ENCODE data around the gene TUBB6.

GRCh38 chr18:12372406-12372805 lies 64.4 kb downstream of the TUBB6 start:
- no peak for TF ChIP-seq TAF1 (IDR thresholded peaks at IDR 0.05; ENCODE audit: low read depth)
- no peak for TF ChIP-seq EP300 (conservative IDR thresholded peaks at IDR 0.05; ENCODE audit: poor library complexity, severe bottlenecking)

Data from neural cell (in vitro differentiated cells).